OCI-LY7 (cell line): Measurements from ENCODE around the gene IDI1.

Source experiments
- CTCF ChIP-seq: fragments of 200-600 bp; sonication (generic); conservative IDR thresholded peaks from 2 replicates; pipeline ENCODE4 v1.5.1; 2014; ENCODE audit warnings: mild to moderate bottlenecking, antibody characterized with exemption, low read length, moderate library complexity, mixed read lengths
- EZH2phosphoT487 ChIP-seq: fragments of 200-600 bp; sonication (generic); IDR thresholded peaks from 2 replicates; pipeline ENCODE4 v1.6.1; 2018; ENCODE audit warnings: low read depth, borderline replicate concordance, mild to moderate bottlenecking, mixed run types, antibody characterized with exemption, low read length, moderate library complexity, mixed read lengths

- TF ChIP-seq CTCF (no peak), EZH2phosphoT487 (no peak)
These were observed 41.8 kb upstream of the IDI1 start for GRCh38 chr10:1090696-1091095.
